Measurements from ENCODE around the gene WIPF1.

The WIPF1 gene

GRCh38 chr2:174555998-174556397 is 41.6 kb downstream of the WIPF1 start:
- TF ChIP-seq REST (IDR thresholded peaks at IDR 0.05; ENCODE audit: insufficient read depth in 1 of 2, low read depth in 2 of 2, low read length in 2 of 2) = no peak
- TF ChIP-seq FOXP2 (optimal IDR thresholded peaks at IDR 0.05; ENCODE audit: borderline replicate concordance, extremely low read depth, extremely low read length, insufficient read depth) = no peak
- no peak for TF ChIP-seq TAF1 (IDR thresholded peaks at IDR 0.05; ENCODE audit: borderline replicate concordance, insufficient read depth, low read length)
- TF ChIP-seq SIN3A (IDR thresholded peaks at IDR 0.05; ENCODE audit: borderline replicate concordance, insufficient read depth, low read length) = no peak
- no peak for TF ChIP-seq POLR2AphosphoS5 (IDR thresholded peaks at IDR 0.05; ENCODE audit: low read depth, low read length)

- TF ChIP-seq REST (IDR thresholded peaks at IDR 0.05; ENCODE audit: insufficient read depth in 1 of 2, low read depth in 2 of 2, low read length in 2 of 2) (no peak), POLR2AphosphoS5 (IDR thresholded peaks at IDR 0.05; ENCODE audit: low read depth, low read length) (no peak), TAF1 (IDR thresholded peaks at IDR 0.05; ENCODE audit: borderline replicate concordance, insufficient read depth, low read length) (no peak), FOXP2 (optimal IDR thresholded peaks at IDR 0.05; ENCODE audit: borderline replicate concordance, extremely low read depth, extremely low read length, insufficient read depth) (no peak), SIN3A (IDR thresholded peaks at IDR 0.05; ENCODE audit: borderline replicate concordance, insufficient read depth, low read length) (no peak)
Measured at GRCh38 chr2:174554529-174555150, 43.0 kb downstream of the WIPF1 start.

- no peak for TF ChIP-seq POLR2AphosphoS5 (IDR thresholded peaks at IDR 0.05; ENCODE audit: low read depth, low read length)
- TF ChIP-seq TAF1 (IDR thresholded peaks at IDR 0.05; ENCODE audit: borderline replicate concordance, insufficient read depth, low read length) = no peak
- no peak for TF ChIP-seq SIN3A (IDR thresholded peaks at IDR 0.05; ENCODE audit: borderline replicate concordance, insufficient read depth, low read length)
- no peak for TF ChIP-seq FOXP2 (optimal IDR thresholded peaks at IDR 0.05; ENCODE audit: borderline replicate concordance, extremely low read depth, extremely low read length, insufficient read depth)
- no peak for TF ChIP-seq REST (IDR thresholded peaks at IDR 0.05; ENCODE audit: insufficient read depth in 1 of 2, low read depth in 2 of 2, low read length in 2 of 2)
Measured at GRCh38 chr2:174553811-174554493, 43.7 kb downstream of the WIPF1 start.

GRCh38 chr2:174552880-174553279 is 44.7 kb downstream of the WIPF1 start:
- TF ChIP-seq POLR2AphosphoS5 (IDR thresholded peaks at IDR 0.05; ENCODE audit: low read depth, low read length) (no peak), SIN3A (IDR thresholded peaks at IDR 0.05; ENCODE audit: borderline replicate concordance, insufficient read depth, low read length) (no peak), FOXP2 (optimal IDR thresholded peaks at IDR 0.05; ENCODE audit: borderline replicate concordance, extremely low read depth, extremely low read length, insufficient read depth) (no peak), TAF1 (IDR thresholded peaks at IDR 0.05; ENCODE audit: borderline replicate concordance, insufficient read depth, low read length) (no peak), REST (IDR thresholded peaks at IDR 0.05; ENCODE audit: insufficient read depth in 1 of 2, low read depth in 2 of 2, low read length in 2 of 2) (no peak)

Measured in PFSK-1 (cell line).